ENCODE data around the gene SH2B2.

SH2B2 gene

DNA sequence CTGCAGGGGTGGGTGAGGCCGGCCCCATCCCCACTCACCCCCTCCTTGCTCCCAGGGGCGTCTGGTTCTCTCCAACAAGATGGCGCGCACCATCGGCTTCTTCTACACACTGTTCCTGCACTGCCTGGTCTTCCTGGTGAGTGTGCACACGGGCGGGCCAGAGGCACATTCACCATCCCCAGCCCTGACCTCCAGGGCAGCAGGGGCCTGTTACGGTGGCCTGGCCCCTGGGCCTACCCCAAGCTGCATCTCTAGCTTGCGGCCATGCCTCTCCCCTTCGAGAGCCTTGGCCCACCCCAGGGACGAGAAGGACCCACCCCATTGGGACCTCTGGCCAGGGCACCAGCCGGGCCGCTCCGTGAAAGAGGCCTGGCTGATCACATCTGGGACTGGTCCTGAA lies 4.9 kb upstream of the SH2B2 start:
- no peak for DNase-seq (ENCODE audit: low read depth)
- TF ChIP-seq, protein P1, sequence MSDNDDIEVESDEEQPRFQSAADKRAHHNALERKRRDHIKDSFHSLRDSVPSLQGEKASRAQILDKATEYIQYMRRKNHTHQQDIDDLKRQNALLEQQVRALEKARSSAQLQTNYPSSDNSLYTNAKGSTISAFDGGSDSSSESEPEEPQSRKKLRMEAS (IDR thresholded peaks at IDR 0.05; ENCODE audit: low read depth, low read length): no peak
- TF ChIP-seq MYC (IDR thresholded peaks at IDR 0.05; ENCODE audit: low read depth, low read length) (no peak), POLR2A (IDR thresholded peaks at IDR 0.05; ENCODE audit: extremely low read depth, insufficient read length) (no peak)
- TF ChIP-seq, protein P2, sequence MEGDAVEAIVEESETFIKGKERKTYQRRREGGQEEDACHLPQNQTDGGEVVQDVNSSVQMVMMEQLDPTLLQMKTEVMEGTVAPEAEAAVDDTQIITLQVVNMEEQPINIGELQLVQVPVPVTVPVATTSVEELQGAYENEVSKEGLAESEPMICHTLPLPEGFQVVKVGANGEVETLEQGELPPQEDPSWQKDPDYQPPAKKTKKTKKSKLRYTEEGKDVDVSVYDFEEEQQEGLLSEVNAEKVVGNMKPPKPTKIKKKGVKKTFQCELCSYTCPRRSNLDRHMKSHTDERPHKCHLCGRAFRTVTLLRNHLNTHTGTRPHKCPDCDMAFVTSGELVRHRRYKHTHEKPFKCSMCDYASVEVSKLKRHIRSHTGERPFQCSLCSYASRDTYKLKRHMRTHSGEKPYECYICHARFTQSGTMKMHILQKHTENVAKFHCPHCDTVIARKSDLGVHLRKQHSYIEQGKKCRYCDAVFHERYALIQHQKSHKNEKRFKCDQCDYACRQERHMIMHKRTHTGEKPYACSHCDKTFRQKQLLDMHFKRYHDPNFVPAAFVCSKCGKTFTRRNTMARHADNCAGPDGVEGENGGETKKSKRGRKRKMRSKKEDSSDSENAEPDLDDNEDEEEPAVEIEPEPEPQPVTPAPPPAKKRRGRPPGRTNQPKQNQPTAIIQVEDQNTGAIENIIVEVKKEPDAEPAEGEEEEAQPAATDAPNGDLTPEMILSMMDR (IDR thresholded peaks at IDR 0.05; ENCODE audit: low read depth, low read length): no peak
- H3K4me3 ChIP-seq (ENCODE audit: low read depth, low read length): no peak overlapping the region

DNA sequence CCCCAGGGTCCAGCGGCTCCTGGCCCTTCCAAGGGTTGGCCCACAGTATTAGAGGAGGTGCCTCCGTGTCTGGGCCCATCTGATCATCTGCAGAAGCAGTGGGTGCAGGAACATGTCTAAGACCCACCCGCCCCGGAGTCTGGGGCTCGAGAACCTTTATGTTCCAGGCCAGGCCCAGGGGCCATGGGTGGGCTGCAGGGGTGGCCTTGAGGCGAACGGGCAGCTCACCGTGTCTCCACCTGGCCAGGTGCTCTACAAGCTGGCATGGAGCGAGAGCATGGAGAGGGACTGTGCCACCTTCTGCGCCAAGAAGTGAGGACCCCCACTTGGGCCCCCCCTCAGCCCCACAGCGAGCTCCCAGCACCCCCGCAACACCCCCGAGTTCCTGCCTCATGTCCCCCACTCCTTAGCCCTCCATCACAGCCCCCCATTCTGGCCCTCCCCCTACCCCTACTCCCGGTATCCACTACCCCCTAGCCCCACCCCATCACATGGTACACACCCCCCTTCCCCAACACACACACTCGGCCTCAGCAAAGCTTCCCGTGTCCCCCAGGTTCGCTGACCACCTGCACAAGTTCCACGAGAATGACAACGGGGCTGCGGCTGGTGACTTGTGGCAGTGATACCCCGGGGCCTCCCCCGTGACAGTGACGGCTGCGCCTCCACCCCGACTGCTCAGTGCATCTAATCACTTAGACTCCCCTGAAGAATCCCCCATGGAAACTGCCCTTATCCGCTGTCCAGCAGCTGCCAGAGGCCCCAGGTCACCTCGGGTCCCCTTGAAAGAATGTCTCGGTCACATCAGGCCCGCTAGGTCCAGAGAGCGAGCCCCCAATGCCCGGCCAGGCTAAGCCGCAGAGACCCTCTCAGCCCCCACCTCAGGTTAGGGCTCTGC lies 4.0 kb upstream of the SH2B2 start:
- H3K4me3 ChIP-seq (ENCODE audit: low read depth, low read length): no peak overlapping the region

DNA sequence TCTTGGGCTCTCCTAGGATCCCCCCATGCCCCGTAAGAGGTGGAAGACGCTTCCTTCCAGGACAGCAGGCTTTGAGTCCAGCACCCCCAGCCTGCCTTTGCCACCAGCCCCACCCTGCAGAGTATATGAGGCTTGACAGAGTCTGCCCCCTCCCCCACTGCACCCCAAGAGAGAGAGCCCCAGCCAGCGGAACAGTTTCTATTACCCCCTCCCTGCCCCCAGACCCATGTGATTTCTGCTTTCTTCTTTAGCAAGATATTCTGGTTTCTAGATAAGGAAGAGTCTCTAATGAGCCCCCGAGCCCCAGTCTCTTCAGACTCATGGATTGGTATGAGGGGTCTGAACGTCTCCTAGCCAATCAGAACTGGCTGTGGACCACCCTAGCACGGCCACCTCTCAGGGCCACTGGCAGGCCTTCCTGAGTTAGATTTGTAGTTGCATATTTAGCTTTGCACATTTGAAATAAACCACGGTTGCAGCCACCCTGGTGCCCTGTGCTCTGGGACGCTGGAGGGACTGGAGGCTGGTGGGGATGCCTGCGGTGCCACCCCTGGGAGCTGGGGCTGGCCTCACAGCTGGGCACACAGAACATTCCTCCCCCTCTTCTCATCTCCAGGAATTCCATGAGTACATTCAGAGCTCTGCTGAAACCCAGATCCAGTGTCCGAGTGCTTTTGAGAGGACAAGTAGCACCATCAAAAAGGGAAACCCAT lies 3.0 kb upstream of the SH2B2 start:
- no peak overlapping the region for H3K4me3 ChIP-seq (ENCODE audit: low read depth, low read length)
- DNase-seq (ENCODE audit: low read depth): no peak
- TF ChIP-seq MYC (IDR thresholded peaks at IDR 0.05; ENCODE audit: low read depth, low read length): no peak
- no peak for TF ChIP-seq POLR2A (IDR thresholded peaks at IDR 0.05; ENCODE audit: extremely low read depth, insufficient read length)
- TF ChIP-seq, protein P2 (IDR thresholded peaks at IDR 0.05; ENCODE audit: low read depth, low read length): no peak
- TF ChIP-seq, protein P1 (IDR thresholded peaks at IDR 0.05; ENCODE audit: low read depth, low read length): no peak

More for the DNA sequence above, 4.0 kb upstream of the SH2B2 start:
- TF ChIP-seq MYC (IDR thresholded peaks at IDR 0.05; ENCODE audit: low read depth, low read length): no peak
- TF ChIP-seq, protein P1 (IDR thresholded peaks at IDR 0.05; ENCODE audit: low read depth, low read length): no peak
- no peak for TF ChIP-seq POLR2A (IDR thresholded peaks at IDR 0.05; ENCODE audit: extremely low read depth, insufficient read length)
- TF ChIP-seq, protein P2 (IDR thresholded peaks at IDR 0.05; ENCODE audit: low read depth, low read length): no peak
- no peak for DNase-seq (ENCODE audit: low read depth)

DNA sequence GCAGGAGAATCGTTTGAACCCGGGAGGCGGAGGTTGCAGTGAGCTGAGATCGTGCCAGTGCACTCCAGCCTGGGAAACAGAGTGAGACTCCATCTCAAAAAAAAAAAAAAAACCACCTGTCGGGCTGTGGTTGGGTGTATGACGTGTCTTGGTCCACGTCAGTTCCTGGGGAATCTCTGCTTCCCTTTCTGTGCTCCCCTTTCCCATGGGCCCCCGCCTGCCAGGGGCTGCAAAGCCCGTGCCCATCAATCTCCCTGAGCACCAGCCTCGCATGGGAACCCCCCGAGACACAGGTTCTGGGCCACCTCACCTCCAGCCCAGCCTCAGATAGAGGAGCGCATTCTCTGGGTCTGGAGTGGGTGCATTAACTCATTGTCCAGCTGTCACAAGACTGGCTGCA lies 2.3 kb upstream of the SH2B2 start:
- no peak for TF ChIP-seq POLR2A (IDR thresholded peaks at IDR 0.05; ENCODE audit: extremely low read depth, insufficient read length)
- TF ChIP-seq, protein P2 (IDR thresholded peaks at IDR 0.05; ENCODE audit: low read depth, low read length): no peak
- TF ChIP-seq, protein P1 (IDR thresholded peaks at IDR 0.05; ENCODE audit: low read depth, low read length): no peak
- no peak for TF ChIP-seq MYC (IDR thresholded peaks at IDR 0.05; ENCODE audit: low read depth, low read length)
- no peak for DNase-seq (ENCODE audit: low read depth)
- H3K4me3 ChIP-seq (ENCODE audit: low read depth, low read length): no peak overlapping the region

DNA sequence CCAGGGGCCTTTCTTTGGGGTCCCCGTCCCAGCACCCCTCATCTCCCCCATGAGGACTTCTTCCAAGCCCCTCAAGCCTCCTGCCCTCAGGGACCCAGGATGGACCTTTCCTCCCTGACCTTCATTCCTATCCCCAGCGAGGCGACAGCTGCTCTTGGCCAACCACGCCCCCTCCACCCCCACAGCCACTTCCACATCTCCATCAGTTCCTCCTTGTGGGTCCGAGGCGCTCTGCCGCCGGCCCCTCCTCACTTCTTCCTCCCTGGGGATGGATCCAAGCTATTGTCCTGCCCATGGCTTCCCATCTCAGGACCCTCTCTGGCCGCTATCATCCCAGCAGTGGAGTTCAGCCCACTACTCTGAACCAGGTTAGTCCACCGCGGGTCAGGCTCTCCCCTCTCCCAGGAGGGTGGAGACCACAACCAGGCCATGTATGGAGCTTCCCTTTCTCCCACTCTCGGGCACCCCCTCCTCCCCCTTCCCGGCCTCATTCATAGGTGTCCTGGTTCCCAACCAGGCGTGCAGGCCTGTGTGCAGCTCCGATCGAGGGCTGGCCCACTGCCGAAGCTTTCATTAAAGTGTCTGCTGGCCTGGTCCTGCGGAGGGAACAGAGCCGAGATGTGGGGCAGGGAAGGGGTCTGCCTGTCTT lies 1.7 kb upstream of the SH2B2 start:
- peak; percentile 86 for DNase-seq (ENCODE audit: low read depth)
- H3K4me3 ChIP-seq (ENCODE audit: low read depth, low read length): peak overlapping the region; percentile 28
- no peak for TF ChIP-seq POLR2A (IDR thresholded peaks at IDR 0.05; ENCODE audit: extremely low read depth, insufficient read length)
- no peak; the same call in 1 of the 2 replicates for TF ChIP-seq MYC (IDR thresholded peaks at IDR 0.05; ENCODE audit: low read depth, low read length)
- TF ChIP-seq, protein P1 (IDR thresholded peaks at IDR 0.05; ENCODE audit: low read depth, low read length): 0 out of 2 replicates have a peak, but pooled peaks have one; percentile 32

All from NB4 (cell line).